HG03045 (cell line): ENCODE data around the gene ZNF408.
"Not testable (repeated sequence)": the region's sequence is repeated elsewhere in the genome, so short reads cannot be mapped to it uniquely, and the experiment has no call there.

Source experiments
- ATAC-seq: cut with Tn5 transposase; IDR thresholded peaks from one replicate; pipeline ENCODE4 v1.9.1; 2021; ENCODE audit warnings: mild to moderate bottlenecking, moderate library complexity; ENCODE audit not compliant: unreplicated experiment

The ZNF408 gene

GRCh38 chr11:46696212-46696558 is 4.6 kb upstream of the ZNF408 start:
- no peak for ATAC-seq

DNA sequence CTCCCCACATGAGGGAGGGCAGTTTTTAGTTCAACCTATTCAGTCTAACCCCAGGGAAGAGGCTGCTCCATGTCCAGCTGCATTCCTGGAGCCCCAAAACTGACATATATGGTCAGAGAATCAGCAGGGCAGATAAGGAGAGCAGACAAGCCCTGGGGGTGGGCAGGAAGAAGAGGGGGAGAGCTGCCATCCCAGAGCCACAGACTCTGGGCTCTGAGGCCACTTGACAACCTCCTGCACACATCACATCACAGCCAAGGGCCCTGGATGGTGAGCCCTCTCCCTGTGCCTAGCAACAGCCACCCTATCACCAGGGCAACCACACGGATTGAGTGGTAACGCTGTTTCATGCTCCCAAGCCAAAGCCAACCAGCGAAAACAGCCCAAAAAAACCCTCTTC is 3.5 kb upstream of the ZNF408 start:
- ATAC-seq: no peak

- no peak for ATAC-seq
These were observed 3.1 kb upstream of the ZNF408 start for GRCh38 chr11:46697723-46698122.

- no peak for ATAC-seq
These were observed 2.2 kb upstream of the ZNF408 start for GRCh38 chr11:46698597-46698996.

DNA sequence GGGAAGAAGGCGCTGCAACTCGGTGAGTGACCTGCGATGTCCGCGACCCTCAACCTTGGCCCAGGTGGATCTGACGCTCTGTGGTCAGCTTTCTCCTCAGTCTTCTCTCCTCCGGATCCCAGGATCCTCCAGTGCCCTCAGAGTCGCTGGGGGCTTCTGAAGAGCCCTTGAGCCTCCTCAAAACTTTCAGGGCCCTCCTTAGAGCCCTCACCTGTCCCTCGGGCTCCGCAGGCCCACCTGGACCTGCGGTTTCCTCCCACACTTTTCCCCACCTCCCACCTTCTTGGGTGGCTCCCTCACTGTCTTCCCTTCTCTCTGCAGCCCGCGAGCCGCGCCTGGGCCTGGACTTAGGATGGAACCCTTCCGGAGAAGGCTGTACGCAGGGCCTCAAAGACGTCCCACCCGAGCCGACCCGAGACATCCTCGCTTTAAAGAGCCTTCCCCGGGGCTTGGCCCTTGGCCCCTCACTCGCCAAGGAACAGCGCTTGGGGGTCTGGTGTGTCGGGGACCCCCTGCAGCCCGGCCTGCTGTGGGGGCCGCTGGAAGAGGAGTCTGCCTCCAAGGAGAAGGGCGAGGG is 335 bp downstream of the ZNF408 start:
- no peak for ATAC-seq

GRCh38 chr11:46705070-46705688 is 4.3 kb downstream of the ZNF408 start:
- no peak for ATAC-seq

DNA sequence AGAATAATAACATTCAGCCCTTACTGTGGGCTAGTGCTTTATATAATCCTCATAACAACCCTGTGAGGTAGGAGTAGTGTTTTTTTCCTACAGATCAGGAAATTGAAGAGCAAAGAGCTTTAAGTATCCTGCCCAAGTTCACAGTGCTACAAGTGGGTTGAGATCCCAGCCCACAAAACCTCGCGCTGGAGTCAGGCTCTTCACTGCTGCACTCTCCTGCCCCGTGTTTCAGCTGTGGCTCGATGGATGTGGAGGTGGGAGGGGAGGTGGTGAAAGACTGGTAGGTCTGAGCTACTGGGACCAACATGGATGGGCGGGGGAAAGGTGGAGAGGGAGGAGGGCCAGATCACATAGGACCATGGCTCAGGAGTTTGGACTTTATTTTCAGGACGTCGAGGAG is 6.1 kb downstream of the ZNF408 start:
- ATAC-seq: no peak

GRCh38 chr11:46709351-46709750 is 8.5 kb downstream of the ZNF408 start:
- not testable (repeated sequence) for ATAC-seq

GRCh38 chr11:46710821-46711269 is 10.0 kb downstream of the ZNF408 start:
- ATAC-seq: no peak

GRCh38 chr11:46711303-46711702 is 10.5 kb downstream of the ZNF408 start:
- ATAC-seq: no peak

GRCh38 chr11:46712874-46713576 is 12.2 kb downstream of the ZNF408 start:
- ATAC-seq: no peak

DNA sequence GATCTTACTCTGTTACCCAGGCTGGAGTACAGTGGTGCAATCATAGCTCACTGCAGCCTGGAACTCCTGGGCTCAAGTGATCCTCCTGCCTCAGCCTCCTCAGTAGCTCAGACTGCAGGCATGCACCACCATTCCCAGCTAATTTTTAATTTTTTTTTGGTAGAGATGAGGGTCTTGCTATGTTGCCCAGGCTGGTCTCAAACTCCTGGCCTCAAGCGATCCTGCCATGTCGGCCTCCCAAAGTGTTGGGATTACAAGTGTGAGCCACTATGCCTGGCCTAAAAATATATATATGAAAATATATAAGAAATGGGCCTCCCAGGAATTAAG is 17.0 kb downstream of the ZNF408 start:
- not testable (repeated sequence) for ATAC-seq

- no peak for ATAC-seq
These were observed 17.6 kb downstream of the ZNF408 start for GRCh38 chr11:46718155-46719019.

GRCh38 chr11:46719048-46719542 is 18.3 kb downstream of the ZNF408 start, which contains the start of gene F2:
Gene F2, plus strand, starts transcription at chr11:46719213. Its CDS starts 23 bp downstream, at chr11:46719236.
- no peak for ATAC-seq

DNA sequence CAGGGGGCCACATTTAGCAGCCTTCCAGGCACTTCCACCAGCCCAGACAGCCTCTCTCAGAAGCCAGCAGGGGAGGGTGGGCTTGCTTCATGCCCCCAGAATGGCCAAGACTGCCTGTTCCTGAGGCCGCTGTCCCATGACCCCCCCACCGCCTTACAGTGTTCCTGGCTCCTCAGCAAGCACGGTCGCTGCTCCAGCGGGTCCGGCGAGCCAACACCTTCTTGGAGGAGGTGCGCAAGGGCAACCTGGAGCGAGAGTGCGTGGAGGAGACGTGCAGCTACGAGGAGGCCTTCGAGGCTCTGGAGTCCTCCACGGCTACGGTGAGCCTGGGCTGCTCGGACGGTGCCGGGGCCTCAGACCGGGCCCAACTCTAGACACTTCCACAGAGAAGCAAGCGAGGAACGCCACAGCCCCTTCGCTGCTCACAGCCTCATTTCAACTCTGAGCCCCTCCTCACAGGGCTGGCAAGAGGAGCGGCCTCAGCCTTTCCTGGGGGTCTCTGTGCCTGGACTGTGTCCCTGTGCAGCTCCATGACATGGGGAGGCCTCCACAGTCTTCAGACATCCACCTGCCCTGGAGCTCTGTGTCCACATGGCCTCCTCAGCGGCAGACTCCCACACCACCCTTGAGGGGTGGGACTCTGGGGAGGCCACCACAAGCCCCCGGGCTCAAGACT is 18.9 kb downstream of the ZNF408 start:
- ATAC-seq: no peak

- no peak for ATAC-seq
These were observed 20.5 kb downstream of the ZNF408 start for GRCh38 chr11:46721286-46721685.

GRCh38 chr11:46722566-46723358 is 21.9 kb downstream of the ZNF408 start:
- no peak for ATAC-seq

DNA sequence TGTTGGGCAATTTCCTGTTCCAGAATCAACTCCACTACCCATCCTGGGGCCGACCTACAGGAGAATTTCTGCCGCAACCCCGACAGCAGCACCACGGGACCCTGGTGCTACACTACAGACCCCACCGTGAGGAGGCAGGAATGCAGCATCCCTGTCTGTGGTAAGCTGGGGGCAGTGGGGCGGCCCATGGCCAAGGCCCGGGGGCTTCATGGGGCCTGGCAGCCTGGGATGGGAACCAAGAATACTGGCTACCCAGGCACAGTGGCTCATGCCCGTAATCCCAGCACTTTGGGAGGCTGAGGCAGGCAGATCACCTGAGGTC is 22.5 kb downstream of the ZNF408 start:
- ATAC-seq: no peak

DNA sequence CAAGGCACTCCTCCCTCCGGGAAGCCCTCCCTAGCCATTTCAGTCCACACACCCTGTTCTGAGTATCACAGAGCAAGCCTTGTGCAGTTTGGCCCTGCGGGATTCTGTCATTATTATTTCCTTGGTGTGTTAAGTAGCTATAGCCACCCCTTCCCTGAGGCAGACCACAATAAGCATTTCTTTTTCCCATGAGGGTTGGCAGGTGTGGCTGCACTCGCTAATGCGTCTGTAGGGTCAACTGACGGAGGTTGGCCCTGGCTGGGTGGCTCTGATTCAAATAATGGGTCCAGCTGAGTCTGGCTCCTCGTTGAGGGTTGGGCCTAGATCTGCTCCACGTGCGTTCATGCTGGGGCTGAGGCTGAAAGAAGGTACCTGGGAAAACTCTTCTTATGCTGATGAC is 23.3 kb downstream of the ZNF408 start:
- no peak for ATAC-seq
